ENCODE measurements around the gene NR1H3.
"Not testable (repeated sequence)": the region's sequence is repeated elsewhere in the genome, so short reads cannot be mapped to it uniquely, and the experiment has no call there.

NR1H3 gene

GRCh38 chr11:47257517-47258316, at the start of gene NR1H3:
Gene NR1H3, plus strand, starts transcription at chr11:47257996. Its CDS starts 1,221 bp downstream, at chr11:47259217.
- no peak for DNase-seq

- not testable (repeated sequence) for DNase-seq
Measured at GRCh38 chr11:47208008-47208552, 49.7 kb upstream of the NR1H3 start.

- DNase-seq: no peak
Measured at GRCh38 chr11:47208628-47209027, 49.2 kb upstream of the NR1H3 start.

DNA sequence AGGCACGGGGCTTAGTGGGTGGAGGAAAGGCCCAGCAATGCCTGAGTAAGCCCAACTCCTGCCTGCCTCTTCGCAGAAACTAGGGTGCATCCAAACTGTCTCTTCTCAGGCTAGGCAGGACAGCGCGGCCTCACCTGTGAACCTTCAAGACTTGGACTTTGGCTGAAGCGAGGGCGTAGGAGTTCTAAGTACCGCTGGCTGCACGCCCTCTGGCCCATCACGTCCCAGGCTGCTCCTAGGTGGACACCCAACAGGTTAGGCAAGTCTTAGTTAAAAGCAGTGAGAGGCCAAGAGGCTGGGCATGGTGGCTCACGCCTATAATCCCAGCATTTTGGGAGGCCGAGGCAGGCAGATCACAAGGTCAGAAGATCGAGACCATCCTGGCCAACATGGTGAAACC, 44.9 kb upstream of the NR1H3 start:
- DNase-seq: no peak

- DNase-seq: peak; percentile 69
Measured at GRCh38 chr11:47213950-47214565, 43.7 kb upstream of the NR1H3 start.

DNA sequence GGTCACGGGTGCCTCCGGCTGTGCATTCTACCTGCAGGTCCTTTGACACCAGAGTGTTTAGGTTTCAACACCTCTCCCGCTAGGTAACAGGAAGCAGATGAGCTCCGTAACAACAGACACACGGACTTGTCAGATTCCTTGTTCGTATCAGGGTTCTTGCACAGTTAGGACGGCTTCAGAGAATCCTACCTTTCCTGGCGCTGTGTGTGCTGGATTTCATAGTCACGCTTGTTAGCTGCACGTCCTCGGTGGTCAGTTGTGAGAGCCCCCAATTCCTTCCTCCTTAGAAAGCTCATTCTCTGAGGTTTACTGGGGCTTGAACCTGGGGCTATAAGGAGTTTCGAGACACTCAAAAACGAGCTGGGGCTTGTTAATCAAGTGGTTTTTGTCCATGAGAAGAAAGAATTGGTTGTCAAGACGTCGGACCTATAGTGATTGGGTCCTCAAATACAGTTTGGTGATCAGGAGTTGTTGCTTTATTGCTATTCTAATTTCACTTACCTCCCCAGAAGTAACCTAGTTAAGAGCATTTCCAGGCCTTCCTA, 42.4 kb upstream of the NR1H3 start:
- peak; percentile 54 for DNase-seq

DNA sequence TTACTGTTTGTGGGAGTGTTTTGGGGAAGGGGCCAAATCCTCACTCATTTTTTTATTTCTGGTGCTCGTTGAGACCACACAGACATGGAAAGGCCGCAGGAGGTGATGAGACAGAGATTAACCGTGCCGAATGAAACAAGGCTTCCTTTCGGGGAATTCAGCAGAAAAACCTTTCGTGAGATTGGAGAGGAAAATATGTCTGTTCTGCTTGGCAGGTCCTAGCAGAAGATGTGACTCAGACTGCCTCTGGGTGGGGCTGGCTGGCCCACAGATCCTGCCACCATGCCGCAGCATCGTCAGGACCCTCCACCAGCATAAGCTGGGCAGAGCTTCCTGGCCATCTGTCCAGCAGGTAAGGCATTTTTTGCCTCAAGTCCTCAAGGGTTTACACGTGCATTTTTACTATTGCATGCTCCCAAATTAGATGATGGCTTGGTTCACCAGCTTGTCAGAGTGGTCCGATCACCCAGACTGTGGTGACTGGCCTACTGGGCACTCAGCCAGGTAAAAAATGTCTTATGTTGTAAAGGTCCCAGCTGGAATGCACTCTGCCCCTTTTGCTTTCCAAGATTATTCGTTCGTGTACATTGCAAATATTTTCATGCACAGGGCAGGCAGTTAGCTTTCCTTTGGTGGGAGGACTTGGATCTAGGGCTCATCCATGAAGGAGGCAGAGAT, 41.5 kb upstream of the NR1H3 start:
- no peak for DNase-seq

- DNase-seq: no peak
Measured at GRCh38 chr11:47220401-47220821, 37.4 kb upstream of the NR1H3 start.

- no peak for DNase-seq
Measured at GRCh38 chr11:47222696-47223095, 35.1 kb upstream of the NR1H3 start.

DNA sequence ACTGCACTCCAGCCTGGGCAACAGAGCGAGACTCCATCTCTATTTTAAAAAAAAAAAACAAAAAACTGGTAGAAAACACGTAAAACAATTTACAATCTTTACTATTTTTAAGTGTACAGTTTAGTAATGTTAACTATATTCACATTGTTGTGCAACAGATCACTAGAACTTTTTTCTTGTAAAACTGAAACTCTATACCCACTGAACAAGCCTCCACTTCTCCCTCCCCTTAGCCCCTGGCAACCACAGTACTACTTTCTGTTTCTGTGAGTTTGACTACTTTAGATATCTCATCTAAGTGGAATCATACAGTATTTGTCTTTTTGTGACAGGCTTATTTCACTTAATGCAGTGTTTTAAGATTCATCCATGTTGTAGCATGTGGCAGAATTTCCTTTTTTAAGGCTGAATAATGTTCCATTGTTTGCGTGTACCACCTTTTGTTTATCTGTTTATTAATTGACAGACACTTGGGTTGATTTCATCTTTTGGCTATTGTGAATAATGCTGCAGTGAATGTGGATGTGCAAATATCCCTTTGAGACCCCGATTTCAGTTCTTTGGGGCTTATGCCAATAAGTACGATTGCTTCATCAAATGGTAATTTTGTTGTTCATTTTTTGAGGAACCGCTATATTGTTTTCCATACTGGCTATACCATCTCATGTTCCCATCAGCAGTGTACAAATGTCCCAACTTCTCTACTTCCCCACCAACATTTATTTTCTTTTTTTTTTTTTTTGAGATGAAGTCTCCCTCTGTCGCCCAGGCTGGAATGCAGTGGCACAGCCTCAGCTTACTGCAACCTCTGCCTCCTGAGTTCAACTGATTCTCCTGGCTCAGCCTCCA, 32.0 kb upstream of the NR1H3 start:
- DNase-seq: no peak

DNA sequence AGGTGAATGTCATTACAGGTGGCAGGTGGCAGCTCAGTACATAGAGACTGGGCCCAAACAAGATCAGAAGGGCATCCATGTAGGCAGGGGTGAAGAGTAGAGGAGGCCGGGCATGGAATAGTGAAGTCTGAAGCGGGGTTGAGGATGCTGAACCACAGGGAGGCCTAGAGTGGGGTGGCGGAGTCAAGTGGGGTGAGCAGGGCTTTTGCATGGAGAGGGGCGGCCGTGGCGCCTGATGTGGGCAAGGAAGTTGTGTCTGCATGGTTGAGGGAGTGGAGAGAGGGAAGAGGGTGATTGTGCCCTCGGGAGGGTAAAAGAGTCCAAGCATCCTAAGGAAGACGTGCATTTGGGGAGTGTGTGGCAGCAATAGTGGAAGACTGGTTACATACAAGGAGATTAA, 28.6 kb upstream of the NR1H3 start:
- DNase-seq: no peak

DNA sequence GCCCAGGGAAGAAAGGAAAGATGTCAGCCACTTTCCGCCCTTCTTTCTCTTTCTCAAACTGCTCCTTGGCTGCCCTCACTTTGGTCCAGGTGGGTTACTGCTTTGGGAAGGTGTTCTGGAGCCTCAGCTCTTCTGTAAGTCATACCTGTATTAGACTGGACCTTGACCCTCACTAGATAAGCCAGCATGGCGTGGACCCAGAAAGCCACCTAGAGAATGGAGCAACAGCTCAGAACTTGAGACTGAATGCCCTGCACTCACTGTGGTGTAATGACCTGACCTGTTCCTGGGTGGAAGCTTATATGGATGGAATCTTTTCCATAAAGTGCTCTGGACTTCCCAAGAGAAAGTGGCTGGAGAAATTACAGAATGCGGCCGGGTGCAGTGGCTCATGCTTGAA, 24.7 kb upstream of the NR1H3 start:
- DNase-seq: no peak

DNA sequence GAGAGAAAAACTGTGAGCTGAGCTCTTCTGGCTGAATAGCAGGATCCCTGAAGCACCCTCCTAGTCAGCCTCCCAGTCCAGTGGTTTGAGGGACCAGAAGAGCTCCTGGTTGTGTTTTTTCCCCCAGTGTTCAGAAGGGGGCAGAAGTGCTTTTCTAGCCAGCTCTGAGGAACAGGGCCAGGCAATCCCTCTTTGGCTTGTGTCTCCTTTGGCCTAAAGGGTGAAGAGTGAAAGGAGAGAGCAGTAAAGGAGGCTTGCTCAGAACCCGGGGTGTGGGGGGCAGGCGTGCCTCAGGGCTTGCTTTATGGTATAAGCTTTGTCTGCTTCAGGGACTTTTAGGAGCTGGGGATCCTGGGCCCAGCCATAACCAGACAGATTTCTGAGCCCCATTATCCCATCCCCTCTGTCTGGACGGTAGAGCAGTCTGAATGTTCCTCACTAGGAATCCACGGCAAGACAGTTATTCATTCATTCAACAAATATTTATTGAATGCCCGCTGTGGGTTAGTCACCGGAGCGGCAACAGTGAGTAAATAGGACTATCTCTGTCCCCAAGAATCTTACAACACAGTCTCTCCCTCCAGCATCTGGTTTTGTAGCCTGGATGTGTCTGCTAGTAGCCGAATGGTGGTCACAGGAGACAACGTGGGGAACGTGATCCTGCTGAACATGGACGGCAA, 23.7 kb upstream of the NR1H3 start:
- no peak for DNase-seq

GRCh38 chr11:47234669-47235100, 23.1 kb upstream of the NR1H3 start:
- DNase-seq: peak; percentile 75

DNA sequence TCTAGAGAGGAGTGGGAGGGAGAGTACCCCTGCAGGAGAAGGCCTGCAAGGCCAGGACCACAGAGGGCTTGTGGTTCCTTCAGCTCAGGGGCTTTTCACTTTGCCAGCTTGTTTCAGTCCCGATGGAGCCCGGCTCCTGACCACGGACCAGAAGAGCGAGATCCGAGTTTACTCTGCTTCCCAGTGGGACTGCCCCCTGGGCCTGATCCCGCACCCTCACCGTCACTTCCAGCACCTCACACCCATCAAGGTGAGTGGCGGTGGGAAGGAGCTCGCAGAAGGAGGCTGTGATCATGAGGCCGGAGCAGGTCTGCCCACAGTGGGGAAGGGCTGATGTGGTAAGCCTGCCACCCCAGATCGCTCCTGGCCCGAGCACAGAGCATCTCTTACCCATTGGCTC, 22.6 kb upstream of the NR1H3 start:
- DNase-seq: no peak

DNA sequence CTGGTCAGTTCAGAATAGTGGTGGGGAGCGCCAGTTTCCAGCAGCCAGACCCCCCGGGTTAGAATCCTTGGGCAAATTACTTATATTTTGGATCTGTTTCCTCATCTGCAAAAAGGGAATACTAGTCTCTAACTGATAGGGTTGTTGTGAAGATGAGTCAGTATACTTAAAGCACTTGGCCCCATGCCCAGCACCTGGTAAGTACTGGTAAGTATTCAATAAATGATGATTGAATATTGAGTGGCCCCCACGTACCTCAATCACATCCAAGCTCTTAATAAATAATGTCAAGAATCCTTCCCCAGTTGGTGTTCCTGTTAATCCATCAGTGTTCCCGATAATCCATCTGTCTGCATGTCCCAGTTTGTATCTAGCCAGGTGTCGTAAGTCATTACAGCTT, 21.3 kb upstream of the NR1H3 start:
- DNase-seq: no peak

DNA sequence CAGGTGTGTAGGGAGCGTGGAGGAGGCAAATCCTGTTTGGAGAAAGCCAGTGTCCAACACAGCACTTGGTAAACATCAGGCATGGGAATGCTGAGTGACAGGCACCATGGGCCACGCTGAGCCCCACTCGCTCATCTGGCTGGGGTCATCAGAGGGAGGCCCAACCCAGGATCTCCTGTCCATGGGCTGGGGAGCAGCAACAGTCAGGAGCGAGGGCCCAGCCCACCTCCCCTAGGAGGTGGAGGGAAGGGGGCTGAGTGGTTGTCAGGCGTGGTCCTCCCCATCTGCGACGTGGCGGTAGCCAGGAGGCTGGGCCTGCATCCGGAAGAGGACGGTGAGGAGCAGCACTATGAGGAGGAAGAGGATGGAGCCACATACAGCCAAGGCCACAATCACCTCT, 17.9 kb upstream of the NR1H3 start:
- DNase-seq: no peak

- DNase-seq: no peak
Measured at GRCh38 chr11:47241841-47242301, 15.9 kb upstream of the NR1H3 start.

DNA sequence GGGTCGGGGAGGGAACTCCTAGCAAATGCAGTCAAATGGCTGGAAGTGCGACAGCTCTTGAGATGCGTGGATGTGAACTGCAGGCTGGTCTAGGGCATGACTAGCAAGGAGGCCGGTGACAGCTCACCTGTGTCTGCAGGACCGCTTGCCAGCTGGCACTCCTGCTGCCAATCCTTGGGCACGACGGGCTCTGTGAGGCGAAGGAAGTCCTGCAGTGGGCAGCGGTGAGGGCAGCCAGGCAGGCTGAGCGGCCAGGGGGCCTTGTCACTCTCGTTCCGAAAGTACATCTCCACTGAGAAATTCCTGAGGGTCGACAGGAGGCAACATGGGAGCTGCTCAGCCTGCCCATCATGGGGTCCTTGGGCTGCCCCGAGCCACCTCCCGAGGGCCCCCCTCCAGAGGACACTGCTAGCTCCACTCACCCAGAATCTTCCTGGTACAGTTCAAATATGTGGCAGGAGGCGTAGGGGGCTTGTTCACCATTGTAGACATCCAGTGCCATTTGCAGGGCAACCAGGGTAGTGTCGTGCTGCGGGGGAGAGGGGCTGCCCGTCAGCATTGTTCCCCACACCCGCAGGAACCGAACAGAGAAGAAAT, 15.1 kb upstream of the NR1H3 start:
- no peak for DNase-seq

- DNase-seq: no peak
Measured at GRCh38 chr11:47243454-47243853, 14.3 kb upstream of the NR1H3 start.
